Fibroblast of skin of right biceps (primary cell): Measurements from ENCODE around the gene KLHL3.

Experiments
- DNase-seq: peaks from one replicate; pipeline ENCODE4 v3.0.0-alpha.2; 2013

Gene KLHL3

DNA sequence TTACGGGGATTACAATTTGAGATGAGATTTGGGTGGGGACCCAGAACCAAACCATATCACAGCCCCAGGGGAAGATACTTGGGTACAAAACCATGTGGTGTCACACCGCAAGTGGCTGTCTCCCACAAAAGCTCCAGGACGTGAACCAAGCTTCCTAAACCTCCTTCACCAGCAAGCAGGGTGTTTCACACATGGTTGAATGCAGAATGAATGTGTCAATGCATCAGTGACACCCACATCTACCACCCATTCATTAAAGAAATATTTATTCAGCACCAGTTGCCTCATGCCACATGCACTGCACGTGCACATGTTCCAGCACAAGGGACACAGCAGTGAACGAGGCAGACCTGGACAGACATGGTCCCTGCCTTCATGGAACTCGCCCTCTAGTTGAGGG is 165.8 kb downstream of the KLHL3 start:
- no peak for DNase-seq
